ENCODE measurements around the gene KRT80. TPM values are rescaled to one million over a fixed set of nuclear protein-coding genes. Genes with fewer than 3 reads are reported as not detected.

KRT80 gene
- total RNA-seq, 1 donor = 1.3 TPM

DNA sequence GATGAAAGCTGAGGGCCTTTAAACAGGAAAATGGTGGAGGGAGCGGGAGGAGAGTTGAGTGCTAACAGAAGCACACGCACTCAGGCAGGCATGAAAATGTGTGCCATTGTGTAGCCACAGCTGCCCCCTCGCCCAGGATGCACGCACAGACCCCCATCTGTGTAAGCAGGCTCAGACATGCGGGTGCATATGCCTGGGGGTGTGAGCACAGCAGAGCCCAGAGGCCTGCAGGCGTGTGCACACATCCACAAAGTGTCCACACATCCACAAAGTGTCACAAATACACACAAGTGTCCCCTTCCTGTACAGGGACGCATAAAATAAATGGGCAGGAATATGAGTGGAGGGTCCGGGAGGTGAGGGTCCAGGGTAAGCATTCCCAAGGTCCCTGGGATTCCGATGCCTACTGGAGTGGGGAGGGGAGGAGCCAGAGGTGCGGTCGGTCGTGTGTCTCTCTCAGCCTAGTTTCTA, 40.4 kb upstream of the KRT80 start:
- H3K4me3 ChIP-seq (ENCODE audit: low read depth, low read length) = no peak overlapping the region
- no peak for DNase-seq (ENCODE audit: low read depth)
- TF ChIP-seq, protein P1, sequence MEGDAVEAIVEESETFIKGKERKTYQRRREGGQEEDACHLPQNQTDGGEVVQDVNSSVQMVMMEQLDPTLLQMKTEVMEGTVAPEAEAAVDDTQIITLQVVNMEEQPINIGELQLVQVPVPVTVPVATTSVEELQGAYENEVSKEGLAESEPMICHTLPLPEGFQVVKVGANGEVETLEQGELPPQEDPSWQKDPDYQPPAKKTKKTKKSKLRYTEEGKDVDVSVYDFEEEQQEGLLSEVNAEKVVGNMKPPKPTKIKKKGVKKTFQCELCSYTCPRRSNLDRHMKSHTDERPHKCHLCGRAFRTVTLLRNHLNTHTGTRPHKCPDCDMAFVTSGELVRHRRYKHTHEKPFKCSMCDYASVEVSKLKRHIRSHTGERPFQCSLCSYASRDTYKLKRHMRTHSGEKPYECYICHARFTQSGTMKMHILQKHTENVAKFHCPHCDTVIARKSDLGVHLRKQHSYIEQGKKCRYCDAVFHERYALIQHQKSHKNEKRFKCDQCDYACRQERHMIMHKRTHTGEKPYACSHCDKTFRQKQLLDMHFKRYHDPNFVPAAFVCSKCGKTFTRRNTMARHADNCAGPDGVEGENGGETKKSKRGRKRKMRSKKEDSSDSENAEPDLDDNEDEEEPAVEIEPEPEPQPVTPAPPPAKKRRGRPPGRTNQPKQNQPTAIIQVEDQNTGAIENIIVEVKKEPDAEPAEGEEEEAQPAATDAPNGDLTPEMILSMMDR (IDR thresholded peaks at IDR 0.05; ENCODE audit: insufficient read depth, low read depth, low read length) = no peak

DNA sequence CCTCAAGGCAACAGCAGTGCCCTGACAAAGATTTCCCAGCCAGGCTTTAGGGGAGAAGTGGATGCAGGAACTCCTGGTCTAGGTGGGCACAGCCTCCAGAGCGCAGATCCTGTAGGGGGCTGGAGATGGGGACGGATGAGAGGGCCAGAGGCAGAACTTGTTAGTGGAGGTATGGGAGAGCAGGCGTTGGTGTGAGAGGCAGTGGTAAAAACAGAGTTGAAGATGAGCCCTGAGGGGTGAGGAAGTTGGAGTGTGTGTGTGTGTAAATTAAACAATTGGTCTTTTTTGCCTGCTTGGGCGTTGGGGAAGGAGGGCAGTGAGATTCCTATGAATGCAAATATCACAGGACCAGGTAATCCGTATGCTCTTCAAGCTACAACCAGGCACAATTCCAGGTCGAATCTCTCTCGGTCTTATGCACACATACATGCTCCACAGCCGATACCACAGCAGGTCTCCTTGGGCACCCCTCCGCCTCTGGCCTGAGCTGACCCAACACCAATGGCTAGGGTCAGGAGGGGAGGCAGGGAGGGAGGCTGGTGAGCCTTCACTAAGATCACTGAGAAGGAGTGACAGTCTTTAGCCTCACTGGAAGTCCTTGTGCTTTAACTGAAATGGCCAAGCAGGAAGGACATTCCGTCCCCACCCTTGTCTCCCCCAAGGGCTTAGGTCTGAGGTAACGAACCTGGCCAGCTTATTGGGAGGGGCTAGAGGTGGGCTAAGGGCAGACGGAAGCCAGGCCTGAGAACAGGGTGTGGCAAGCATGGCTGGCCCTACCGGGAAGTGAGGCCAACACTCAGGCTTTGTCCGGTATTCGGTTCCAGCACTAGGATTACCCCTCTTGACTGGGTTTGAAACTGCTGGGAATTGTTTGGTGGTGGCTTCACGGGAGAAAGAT, 39.7 kb upstream of the KRT80 start:
- DNase-seq (ENCODE audit: low read depth) = no peak
- TF ChIP-seq, protein P1 (IDR thresholded peaks at IDR 0.05; ENCODE audit: insufficient read depth, low read depth, low read length) = no peak
- H3K4me3 ChIP-seq (ENCODE audit: low read depth, low read length) = no peak overlapping the region

DNA sequence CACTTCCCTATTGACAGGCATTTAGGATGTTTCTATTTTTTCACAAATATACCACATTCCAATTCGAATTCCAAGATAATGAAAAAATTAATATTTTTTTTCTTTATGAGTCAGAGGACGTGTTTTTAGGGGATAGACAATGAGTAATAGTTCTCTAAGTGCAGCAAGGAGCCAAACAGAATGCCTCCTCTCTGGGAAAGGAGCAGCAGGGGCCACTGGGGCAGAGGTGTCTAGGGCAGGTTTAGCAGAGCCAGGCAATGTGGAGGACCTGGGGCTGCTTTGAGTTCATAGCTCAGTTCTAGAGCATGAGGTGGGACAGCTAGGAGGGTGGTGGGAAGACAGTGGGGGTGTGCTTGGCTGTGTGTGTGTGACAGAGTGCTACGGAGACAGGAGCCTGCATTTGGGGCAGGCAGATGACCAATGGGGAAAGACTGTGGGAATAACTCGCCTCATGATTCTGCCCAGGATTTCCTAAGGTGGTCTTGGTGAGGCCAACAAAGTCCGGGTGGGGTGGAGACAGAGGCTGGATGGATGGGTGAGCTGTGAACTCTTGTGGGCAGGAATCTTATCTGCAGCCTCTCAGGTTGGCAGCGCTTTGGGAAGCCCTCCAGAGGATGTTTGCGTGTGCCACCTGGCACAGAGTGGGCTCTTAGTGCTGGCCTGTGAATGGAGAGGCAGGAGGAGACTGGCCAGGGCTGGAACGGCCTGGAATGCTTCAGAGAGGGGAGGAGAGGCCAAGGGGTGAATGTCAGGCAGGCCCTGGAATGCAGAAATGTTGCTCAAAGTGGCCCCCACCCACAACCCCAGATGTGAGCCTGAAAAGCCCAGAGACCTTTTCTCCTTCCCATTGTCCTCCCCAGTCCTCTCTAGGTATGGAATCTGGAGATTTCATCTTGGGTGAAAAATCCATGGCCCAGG, 38.8 kb upstream of the KRT80 start:
- peak; percentile 56 for DNase-seq (ENCODE audit: low read depth)
- no peak overlapping the region for H3K4me3 ChIP-seq (ENCODE audit: low read depth, low read length)
- TF ChIP-seq, protein P1 (IDR thresholded peaks at IDR 0.05; ENCODE audit: insufficient read depth, low read depth, low read length) = no peak

DNA sequence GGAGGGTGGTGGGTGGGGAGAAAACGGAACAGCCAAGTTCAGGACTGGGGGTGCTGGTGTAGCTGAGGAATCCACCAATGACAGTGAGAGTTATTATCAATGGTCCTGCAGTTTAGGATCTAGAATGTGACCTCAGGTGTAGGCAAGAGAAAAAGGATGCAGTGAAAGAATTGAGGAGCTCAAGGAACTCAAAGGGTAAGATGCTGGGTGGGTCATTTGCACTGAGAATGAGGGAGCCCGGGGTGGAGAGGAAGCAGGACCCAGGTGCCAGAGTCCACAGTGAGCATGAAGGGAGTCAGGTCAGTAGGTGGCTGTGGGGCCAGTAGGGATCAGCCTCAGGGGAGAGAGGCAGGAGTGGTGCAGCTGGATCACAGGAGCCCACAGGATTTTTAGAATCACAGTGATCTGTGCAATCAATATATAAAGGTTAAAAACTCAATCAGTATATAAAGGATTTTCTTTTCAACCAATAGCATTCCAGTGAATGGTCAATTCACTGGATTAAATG, 38.1 kb upstream of the KRT80 start:
- no peak for DNase-seq (ENCODE audit: low read depth)
- TF ChIP-seq, protein P1 (IDR thresholded peaks at IDR 0.05; ENCODE audit: insufficient read depth, low read depth, low read length) = no peak
- H3K4me3 ChIP-seq (ENCODE audit: low read depth, low read length) = no peak overlapping the region

DNA sequence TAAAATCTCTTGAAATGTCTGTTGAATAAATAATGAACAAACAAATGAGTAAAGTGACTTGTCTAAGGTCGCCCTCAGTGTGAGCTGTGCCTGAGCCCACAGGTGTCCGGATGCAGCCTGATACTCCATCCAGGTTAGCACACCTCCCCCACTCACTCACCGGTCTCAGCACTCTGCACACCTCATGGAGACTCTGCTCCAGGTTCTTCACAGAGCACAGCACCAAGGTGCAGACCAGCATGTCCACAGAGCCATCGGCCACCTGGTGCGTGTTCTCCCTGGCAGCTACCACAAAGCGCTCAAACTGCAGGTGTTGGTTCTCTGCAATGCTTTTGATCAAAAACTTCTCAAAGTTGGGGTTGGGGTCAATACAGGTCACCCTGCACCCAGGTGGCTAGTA, 37.1 kb upstream of the KRT80 start:
- TF ChIP-seq, protein P1 (IDR thresholded peaks at IDR 0.05; ENCODE audit: insufficient read depth, low read depth, low read length) = no peak
- H3K4me3 ChIP-seq (ENCODE audit: low read depth, low read length) = no peak overlapping the region
- no peak for DNase-seq (ENCODE audit: low read depth)

DNA sequence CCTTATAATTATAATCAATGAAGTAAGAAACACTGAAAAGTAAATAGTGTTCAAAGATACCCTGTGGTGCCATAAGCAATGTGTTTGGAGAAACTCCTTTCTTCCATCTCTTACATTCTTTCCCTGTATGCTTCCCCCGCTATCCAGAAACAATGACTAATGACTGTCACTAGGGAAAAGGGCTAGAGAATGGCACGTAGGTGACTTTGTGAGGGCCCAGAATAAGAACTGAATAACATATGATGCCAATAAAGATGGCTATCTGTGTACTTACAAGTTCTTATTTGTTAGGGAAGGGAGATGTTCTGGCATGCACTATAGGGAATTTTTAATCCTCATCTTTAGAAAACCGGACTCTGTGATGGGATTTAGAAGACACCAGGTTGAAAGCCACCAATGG, 36.6 kb upstream of the KRT80 start:
- DNase-seq (ENCODE audit: low read depth) = no peak
- no peak overlapping the region for H3K4me3 ChIP-seq (ENCODE audit: low read depth, low read length)
- TF ChIP-seq, protein P1 (IDR thresholded peaks at IDR 0.05; ENCODE audit: insufficient read depth, low read depth, low read length) = no peak
